ENCODE data around the gene HOGA1.

Gene HOGA1

DNA sequence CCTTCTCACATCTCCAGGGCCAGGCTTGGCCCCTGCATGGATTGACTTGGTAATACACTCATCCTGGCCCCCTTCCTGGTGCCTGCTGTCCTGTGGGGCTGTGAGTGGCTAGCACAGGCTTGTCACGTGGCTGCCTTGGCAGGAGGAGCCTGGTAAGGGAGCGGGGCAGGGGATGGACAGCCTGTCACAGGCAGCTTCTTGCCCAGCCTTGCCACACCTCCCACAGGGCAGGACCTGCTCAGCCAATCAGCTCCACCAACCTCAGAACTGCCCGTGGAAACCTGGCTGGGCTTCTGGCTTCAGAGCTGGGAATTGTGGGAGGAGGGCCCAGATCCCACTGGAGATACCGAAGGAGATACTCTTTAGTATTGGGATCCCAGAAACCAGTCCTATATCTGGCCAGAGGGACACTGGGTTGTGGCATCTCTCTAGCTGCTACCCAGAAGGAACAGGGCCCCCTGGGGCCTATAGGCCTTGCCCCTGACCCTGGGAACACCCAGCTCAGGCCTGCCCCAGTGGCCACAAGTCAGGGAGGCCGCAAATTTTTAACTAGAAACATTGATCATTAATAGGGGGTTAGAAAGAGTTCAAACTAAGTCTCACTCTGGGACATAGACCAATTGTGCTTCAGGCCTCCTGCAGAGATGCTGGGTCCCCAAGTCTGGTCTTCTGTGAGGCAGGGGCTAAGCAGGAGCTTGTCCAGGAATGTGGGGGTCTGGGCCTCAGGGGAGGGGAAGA lies at the start of gene HOGA1:
Gene HOGA1, plus strand, starts transcription at position 330 of the 738 bp plus-strand sequence. Its CDS starts 315 bp downstream, at position 645.
- no peak for DNase-seq (ENCODE audit: low read depth in 1 of 2, low spot score in 1 of 2)

DNA sequence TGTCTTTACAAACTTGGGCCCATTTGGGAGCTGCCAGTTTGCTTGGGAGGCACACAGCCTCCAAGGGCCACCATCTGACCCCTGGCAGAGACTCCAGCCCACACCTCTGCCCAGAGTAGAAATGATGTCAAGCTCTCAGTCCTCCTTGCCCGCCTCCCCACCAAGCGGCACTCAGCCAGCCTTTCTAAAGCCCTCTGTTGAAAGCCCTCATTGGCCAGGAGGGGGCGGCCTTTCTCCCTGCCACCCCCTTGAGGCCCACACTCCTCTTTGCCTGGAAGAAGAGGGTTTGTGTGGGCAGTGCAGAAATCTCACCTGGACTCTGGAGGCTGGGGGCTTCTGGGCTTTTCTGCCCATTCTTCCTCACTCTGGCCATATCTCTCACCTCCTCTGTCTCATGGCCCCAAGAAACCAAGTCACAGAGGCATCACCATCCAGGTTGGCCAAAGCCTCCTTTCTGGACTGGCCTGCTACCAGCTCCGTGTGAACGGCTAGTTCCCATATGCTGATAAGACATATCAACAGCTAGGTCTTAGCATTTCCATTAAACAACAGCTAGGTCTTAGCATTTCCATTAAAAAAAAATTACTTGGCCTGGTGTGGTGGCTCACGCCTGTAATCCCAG lies 49.3 kb upstream of the HOGA1 start:
- peak in 1 of 2 donors; percentile 21 for DNase-seq (ENCODE audit: low read depth in 1 of 2, low spot score in 1 of 2)

DNA sequence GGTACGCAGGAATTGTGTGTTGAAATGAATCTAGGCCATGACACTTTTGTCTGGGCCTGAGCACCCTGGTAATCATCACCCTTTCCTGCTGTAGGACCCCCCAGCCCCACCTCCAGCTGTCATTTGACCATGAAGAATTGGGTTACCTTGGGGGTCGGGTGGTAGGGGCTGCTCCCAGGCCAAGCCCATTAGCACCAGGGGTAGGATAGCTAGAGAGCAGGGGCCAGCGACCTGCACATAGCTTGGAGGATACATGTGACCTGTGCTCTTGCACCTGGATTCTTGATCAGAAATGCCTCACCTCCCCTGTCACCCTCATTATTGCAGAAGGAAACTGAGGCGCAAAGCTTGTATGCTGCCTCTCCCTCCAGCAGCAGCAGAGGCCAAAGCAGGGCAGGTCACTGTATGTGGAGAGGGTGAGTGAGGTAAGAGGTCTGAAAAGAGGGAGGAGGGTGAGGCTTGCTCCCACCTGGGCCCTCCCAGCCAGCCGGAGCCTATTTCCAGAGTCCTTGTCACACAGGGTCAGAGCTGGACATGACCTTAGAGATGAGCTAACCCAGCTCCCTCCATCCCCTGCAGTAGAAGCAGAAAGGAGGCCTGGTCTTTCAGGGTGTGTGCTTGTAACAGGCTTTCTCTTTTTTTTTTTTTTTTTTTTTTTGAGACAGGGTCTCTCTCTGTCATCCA lies 46.9 kb upstream of the HOGA1 start:
- DNase-seq (ENCODE audit: low read depth in 1 of 2, low spot score in 1 of 2) = no peak

DNA sequence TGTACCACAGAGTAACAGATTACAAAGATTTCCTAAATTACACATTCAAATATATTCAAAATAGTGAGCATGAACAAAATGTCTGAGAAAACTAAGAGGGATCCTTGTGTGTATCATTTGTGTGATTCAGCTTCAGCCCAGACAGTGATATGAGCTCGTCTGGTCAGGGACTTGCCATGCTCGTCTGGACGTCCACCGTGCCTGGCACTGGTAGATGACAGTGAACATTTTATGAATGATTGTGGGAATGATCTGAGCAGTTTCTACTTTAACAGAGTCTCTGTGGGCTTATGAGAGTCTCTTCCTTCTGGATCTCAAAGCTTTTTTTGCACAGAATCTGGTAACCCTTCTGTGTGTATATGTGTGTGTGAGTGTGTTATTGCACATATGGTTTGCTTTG lies 45.8 kb upstream of the HOGA1 start:
- no peak for DNase-seq (ENCODE audit: low read depth in 1 of 2, low spot score in 1 of 2)

DNA sequence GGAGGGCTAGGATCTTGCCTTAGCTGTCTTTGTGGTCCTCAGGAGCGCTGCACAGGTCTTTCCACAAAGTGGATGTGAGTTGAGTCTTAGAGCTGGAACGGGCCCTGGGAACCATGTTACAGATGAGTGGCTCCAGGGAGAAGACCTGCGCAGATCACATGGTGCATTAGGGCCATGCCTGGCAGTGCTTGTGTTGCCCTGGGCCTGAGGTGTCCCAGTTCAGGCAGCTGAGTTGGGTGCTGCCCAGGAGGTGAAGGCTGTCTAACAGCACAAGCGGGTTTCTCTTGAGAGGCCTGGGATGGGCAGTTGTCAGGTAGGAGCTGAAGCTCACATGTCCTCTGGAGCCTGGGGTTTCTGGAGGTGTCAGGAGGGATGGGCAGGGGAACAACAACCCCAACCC lies 45.4 kb upstream of the HOGA1 start:
- no peak for DNase-seq (ENCODE audit: low read depth in 1 of 2, low spot score in 1 of 2)

DNA sequence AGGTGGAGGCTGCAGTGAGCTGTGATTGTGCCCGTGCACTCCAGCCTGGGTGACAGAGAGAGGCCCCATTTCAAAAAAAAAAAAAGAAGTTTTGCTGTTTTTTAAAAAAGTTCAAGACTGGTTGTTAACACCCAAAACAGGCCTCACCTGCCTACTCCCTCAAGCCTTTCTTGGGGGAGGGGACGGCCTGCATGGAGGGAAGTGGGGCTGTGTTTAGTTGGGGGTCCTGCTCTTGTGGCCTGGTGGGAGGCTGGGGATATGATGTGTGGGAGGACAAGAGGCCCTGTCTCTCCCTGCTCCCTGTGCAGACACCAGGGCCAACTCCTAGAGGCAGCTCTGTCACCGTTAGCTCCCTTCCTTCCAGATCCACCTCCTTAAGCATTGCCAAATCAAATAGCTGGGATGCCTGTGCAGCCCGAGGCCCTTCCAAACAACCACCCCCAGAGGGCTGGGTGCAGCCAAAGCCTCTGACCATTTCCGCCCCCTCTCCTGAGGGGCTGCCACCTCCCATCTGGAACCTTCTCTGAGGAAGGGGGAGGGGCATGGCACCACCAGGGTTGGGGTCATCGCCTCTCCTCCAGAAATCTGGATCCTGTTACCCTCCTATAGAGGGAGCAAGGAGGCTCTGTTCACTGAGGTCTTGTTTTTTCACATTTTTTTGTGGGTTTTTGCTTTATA lies 44.5 kb upstream of the HOGA1 start:
- no peak for DNase-seq (ENCODE audit: low read depth in 1 of 2, low spot score in 1 of 2)

DNA sequence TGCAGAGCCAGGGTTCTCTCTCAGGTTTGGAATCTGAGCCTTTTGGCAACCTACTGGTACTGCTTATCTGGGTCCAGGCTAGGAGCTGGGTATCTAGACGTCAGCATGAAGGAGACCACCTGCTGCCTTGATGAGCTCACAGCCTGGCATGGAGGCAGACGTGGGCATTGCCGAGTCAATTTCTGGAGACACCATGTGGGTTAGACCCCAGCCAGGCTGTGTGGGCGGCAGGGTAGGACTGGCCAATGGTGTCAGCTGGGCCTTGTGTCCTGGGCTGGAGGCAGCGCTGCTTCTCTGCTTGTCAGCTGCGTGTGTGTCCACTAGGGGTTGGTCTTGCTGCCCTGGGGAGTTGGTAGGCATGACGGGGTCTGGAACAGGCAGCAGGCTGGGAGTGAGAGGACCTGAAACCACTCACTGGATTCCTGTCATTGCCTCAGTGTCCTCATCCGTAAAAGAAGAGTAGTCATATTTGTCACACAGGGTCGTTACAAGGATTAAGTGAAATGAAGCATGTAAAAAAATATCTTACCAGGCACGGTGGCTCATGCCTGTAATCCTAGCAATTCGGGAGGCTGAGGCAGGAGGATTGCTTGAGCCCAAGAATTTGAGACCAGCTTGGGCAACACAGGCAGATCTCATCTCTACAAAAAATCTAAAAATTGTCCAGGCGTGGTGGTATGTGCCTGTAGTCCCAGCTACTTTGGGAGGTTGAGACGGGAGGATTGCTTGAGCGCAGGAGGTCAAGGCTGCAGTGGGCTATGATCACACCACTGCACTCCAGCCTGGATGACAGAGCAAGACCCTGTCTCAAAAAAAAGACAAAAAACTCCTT lies 43.3 kb upstream of the HOGA1 start:
- no peak for DNase-seq (ENCODE audit: low read depth in 1 of 2, low spot score in 1 of 2)

DNA sequence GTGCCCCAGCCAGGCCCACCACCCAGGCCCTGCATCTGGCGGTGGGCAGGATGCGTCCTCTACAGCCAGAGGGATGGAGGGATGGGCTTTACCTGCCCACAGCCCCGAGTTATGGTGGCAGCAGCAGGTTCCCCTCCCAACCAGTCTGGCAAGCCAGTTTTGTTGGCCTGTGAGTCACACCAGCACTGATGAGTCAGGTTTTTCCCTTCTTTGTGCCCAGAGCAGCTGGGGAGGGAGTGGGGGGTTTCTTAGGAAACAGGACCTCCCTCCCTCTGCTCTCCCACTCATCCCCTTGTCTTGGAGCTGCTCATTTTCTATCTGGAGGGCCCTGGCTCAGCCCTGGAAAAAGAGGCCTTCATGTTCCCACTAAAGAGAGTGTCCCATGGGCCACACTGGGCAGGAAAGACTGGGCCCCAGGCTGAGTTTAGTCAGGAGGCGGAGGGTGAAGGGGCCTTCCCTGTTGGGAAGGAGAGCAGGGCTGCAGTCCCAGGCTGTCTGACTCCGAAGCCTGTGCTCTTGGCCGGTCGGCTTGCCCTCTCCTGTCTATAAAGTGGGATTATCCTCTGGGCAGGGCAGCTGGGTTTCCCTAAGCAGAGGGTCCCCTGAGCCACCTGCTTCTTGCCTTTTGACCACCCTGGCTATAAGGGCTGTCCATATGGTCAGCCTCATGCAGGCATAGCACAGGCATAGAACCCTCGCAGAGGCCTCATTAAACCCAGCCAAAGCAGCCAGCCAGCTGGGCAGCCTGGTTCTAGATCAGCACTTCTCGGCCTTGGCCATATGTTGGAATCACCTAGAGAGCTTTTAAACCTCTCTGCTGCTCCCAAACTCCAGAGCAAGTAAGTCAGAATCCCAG lies 41.8 kb upstream of the HOGA1 start:
- peak in 1 of 2 donors; percentile 10 for DNase-seq (ENCODE audit: low read depth in 1 of 2, low spot score in 1 of 2)

DNA sequence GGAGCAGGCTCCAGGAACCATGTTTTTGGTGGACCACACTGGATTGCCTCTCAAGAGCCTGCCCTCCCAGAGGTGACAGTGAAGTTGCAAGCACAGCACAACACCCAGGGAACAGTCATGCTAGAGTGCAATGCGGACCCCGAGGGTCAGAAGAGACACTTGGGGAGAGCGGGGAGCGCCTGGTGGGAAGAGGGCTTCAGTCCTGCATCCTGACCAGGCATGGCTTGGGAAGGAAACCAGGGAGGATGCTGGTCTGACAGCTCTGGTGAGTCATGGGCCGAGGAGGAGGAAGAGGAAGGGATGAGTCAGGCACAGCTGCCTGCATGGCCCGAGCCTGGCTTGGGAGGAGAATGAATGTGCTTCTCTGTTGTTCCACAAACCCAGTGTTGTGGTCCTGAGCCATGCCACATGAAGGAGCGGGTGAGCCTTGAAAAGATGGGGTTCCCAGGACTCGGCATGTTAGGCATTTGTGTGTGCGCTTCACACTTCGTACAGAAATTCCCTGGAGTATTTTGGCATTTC lies 41.1 kb upstream of the HOGA1 start:
- DNase-seq (ENCODE audit: low read depth in 1 of 2, low spot score in 1 of 2) = peak in 1 of 2 donors; percentile 31

DNA sequence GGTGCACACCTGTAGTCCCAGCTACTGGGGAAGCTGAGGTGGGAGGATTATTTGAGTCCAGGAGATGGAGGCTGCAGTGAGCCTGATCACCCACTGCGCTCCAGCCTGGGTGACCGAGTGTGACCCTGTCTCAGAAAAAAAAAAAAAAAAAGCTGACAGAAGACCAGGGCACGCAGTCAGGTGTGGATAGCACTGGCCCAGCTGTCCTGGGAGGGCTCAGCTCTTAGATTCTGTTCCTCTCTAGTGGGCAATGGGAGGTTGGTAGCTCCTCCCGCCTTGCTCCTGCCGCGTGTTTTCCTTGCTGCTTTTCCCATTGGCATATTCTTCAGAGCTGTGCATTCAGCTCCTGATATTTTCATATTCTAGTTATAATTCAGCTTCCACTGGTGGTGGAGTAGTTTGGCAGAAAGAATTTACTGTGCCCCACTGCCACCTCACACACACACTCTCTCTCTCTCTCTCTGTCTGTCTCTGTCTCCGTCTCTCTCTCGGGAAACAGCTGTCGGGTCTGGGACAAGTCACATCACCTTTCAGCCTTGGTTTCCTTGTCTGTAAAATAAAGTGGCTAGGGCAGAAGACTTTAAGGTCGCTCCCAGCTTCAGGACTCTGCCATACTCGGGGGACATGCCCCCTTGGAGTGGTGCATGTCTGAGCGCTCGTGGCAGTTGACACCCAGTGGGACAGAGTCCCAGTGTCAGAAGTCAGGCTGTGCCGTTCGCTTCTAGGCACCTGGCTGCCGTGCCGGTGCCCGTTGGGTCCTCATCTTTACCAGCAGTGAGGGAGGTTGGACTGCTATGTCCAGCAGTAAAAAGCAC lies 37.5 kb upstream of the HOGA1 start:
- DNase-seq (ENCODE audit: low read depth in 1 of 2, low spot score in 1 of 2) = no peak

DNA sequence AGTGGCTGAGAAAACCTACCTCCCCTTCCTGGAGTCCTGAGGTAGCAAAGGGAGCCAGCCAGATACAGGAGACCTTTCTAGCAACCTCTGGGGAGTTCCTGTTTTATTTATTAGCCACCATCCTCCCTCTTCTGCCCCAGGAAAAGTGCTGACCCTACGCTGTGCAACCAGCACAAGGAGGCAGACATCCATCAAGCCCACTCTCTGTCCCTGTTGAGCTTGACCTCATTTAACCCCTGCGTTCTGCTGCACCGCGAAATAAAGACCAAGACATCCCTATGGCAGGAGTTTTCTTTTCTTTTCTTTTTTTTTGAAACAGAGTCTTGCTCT lies 37.0 kb upstream of the HOGA1 start:
- DNase-seq (ENCODE audit: low read depth in 1 of 2, low spot score in 1 of 2) = no peak

DNA sequence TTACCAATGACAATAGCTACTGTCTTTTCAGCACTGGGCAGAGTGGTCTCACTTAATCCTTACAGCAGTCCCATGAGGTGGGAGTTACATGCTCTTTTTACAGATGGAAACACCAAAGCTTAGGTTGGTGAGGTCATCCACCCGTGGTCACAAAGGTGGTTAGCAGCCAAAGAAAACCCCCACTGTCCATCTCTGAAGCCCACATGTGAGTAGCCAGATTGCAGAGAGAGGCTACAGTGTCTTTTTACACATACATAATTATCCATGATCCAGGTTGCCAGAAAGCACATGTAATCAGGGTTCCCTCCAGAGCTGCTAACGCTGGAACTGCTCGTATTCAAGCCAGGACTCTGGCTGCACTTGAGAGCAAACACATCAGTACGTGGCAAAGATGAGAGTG lies 36.2 kb upstream of the HOGA1 start:
- DNase-seq (ENCODE audit: low read depth in 1 of 2, low spot score in 1 of 2) = no peak

DNA sequence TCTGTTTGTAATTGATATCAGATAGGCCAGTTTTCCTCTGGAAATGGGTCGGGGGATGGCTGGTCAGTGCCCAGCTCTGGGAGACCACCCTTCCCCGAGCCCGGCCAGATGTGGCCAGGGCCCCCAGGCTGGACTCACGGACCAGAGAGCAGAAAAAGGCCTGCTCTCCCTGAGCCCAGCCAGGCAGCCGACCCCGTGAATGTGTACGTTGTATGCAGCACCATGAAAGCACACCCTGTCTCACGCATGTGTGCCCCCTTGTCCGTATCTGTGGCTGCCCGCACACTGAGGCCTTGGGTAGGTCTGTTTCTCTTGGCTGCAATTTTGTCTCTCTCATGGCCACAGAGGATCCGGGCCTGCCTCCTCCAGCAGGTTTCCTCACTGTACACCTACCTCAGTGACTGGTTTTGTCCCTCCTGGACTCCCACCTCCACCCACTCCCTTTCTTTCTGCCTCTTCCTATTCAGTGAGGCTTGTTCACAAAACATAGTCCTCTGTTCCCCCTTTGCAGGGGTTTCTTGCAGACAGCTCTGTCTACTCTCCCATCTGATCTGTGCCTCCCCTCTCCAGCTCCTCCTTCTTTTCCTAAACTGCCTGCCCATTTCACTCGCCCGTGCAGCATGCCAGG lies 35.2 kb upstream of the HOGA1 start:
- no peak for DNase-seq (ENCODE audit: low read depth in 1 of 2, low spot score in 1 of 2)

DNA sequence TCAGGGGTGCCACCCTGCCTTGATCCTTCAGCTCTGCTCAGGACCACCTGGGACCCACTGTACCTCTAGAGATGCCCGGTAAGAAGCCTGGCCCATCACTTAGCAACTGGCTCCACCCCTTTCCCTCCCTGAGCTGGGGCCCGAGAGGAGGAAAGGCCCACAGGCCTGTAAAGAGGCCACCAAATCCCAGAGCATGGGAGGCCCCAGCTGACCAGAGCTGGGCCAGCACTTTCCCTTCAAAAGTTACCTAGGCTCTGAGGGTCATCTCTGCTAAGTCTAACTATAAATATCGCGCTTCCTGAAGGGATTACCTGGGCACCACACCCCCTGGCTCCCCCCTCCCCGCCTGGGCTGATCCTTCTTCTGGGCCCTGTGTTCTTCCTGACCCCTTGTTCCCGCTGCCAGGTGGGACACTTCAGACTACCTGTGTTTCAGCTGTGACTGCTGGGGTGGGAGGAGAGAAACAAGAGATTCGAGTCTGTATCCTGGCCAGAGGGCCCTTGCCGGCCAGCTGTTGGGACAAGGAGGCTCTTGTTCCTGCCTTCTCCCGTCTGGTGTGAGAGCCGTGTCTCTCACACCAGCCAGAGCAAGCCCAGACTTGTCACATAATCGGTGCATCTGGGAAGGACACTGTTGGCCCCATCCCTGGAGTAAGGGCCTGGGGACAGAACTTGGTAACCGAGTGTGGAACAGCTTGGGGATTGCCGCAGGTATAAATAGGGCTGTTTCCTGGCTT lies 34.4 kb upstream of the HOGA1 start:
- no peak for DNase-seq (ENCODE audit: low read depth in 1 of 2, low spot score in 1 of 2)

DNA sequence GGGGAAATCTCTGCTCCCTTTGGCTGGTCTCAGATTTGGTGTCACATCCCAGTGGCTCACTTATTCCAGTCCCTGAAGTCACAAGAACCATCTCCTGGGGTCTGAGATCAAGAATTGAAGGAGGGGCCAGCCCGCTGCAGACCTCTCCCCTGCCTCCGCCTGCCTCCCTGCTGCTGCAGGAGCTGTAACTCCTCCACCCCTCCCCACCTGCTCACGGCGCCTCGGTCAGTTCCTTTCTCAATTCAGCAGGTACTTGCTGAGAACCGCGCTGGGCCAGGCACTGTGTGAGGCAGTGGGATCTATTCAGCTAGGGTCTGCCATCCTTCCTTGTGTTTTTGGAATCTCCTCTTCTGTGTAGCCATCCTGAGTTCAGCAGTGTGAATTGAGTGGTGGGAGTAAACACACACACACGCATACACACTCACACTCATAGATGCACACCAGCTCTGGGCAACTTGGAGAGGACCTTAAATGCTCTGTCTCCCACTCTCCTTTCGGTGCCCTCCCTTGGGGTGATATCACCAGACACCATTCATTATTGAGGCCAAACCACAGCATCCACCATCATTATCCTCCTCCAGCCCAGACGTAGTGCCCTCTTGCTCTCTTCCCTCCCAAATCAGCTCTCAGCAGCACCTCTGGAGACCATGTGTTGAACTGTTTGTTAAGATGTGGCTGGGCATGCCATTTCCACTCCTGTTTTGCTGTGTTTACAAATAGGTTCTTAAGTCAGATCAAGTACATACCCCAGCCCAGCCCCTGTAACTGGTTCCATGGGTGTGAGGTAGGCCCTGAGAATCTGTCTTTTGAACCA lies 33.6 kb upstream of the HOGA1 start:
- DNase-seq (ENCODE audit: low read depth in 1 of 2, low spot score in 1 of 2) = no peak

DNA sequence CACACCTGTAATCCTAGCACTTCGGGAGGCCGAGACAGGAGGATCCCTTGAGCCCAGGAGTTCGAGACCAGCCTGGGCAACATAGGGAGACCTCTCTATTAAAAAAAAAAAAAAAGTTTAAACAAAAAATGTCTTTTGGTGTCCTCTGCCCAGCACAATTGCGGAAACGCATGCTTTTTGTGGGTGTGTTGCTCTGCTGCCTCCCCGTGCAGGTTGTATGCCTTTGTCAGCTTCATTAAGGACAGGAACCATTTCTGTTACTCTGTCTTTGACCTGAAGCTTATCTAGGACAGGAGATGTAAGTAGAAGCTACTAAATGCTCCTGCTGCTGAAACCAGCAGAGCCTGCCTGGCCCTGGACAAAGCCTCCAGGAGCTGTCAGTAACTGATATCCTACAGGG lies 32.9 kb upstream of the HOGA1 start:
- DNase-seq (ENCODE audit: low read depth in 1 of 2, low spot score in 1 of 2) = no peak

DNA sequence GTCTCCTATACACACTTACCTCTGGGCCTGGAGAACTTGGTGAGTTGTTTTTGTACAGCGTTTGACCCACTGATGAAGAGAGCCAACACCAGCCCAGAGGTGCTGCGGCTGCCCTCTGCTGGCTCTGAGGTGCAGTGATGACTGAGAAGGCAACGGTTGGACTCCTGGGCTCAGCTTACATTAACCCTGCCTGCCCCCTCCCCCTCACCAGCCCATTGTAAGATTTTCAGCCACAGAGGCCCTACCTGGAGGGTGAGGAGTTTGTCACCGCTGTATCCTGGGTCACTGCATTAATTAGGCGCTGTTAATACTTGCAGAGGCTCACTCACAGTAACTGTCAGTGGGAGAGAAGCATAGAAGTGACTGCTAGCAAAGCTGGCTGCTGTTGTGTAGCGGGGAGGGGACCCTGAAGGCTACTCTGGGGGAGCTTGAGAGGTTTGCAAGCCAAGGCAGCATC lies 30.6 kb upstream of the HOGA1 start:
- peak; percentile 33 to 48 for DNase-seq (ENCODE audit: low read depth in 1 of 2, low spot score in 1 of 2)

Measured in stimulated activated CD4-positive, alpha-beta T cell treated with anti-CD3 and anti-CD28 coated beads, Interleukin-15, amount 100 ng/mL, for 1 hour (primary cell).